ENCODE results near the gene DNAAF1.

DNA sequence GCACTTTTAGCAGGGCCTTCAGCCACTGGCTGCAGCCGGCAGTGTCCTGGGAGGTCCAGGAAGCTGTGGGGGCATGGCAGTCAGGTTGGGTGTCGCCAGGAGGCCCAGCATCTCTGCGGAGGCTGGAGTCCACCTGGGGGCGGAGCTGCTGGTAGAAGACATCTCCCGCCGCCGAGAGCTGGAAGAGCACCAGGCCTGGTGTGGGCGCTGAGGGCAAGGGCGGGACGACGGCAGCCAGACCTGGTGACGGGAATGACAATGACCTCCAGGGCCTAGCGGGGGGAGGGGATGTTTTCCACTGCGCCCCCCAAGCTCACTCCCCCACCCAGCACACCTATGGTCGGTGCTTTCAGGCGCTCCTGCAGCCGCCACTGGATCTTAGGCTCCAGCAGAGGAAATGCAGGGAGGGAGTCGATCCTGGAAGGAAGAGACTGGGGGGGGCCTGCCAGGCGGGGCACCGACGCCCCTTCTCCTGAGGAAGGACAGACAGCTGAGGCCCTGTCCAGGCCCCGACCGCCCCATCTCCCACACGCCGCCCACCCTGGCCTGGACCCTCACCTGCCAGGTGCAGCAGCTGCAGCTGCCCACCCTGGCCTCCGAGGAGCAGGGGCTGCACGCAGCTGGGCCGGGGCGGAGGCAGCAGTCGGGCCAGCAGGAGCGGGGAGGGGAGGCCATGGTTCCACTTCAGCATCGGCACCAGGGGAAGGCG lies 34.7 kb downstream of the DNAAF1 start:
- no peak for TF ChIP-seq EZH2 (IDR thresholded peaks at IDR 0.05; ENCODE audit: borderline replicate concordance, low read depth, low read length, severe bottlenecking)
- TF ChIP-seq, protein P1, sequence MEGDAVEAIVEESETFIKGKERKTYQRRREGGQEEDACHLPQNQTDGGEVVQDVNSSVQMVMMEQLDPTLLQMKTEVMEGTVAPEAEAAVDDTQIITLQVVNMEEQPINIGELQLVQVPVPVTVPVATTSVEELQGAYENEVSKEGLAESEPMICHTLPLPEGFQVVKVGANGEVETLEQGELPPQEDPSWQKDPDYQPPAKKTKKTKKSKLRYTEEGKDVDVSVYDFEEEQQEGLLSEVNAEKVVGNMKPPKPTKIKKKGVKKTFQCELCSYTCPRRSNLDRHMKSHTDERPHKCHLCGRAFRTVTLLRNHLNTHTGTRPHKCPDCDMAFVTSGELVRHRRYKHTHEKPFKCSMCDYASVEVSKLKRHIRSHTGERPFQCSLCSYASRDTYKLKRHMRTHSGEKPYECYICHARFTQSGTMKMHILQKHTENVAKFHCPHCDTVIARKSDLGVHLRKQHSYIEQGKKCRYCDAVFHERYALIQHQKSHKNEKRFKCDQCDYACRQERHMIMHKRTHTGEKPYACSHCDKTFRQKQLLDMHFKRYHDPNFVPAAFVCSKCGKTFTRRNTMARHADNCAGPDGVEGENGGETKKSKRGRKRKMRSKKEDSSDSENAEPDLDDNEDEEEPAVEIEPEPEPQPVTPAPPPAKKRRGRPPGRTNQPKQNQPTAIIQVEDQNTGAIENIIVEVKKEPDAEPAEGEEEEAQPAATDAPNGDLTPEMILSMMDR (IDR thresholded peaks at IDR 0.05; ENCODE audit: borderline replicate concordance, extremely low read depth, low read length, poor library complexity, severe bottlenecking): no peak
